SK-N-SH treated with all-trans-retinoic acid at 6 μM for 48 hours (cell line): ENCODE results near the gene PPM1H.
"Not testable (repeated sequence)": the region's sequence is repeated elsewhere in the genome, so short reads cannot be mapped to it uniquely, and the experiment has no call there.

Experiments used
- ARNTL ChIP-seq: fragments of 450-650 bp; formaldehyde crosslinking; IDR thresholded peaks from 2 replicates; pipeline ENCODE4 v1.5.0; 2020; ENCODE audit warnings: low read depth, mild to moderate bottlenecking, moderate library complexity, borderline replicate concordance
- CREB5 ChIP-seq: fragments of 250-450 bp; sonication (Bioruptor Pico); IDR thresholded peaks from 2 replicates; pipeline ENCODE4 v1.5.1; 2020; ENCODE audit warnings: low read depth, mild to moderate bottlenecking, moderate library complexity
- CSRNP3 ChIP-seq: fragments of 250-450 bp; sonication (Bioruptor Pico); IDR thresholded peaks from 2 replicates; pipeline ENCODE4 v1.5.1; 2021; ENCODE audit warnings: mild to moderate bottlenecking, moderate library complexity
- RARB ChIP-seq: fragments of 250-450 bp; sonication (Bioruptor Pico); IDR thresholded peaks from 2 replicates; pipeline ENCODE4 v1.8.0; 2021; ENCODE audit warnings: mild to moderate bottlenecking, moderate library complexity
- SNAI2 ChIP-seq: fragments of 250-450 bp; sonication (Bioruptor Pico); IDR thresholded peaks from 2 replicates; pipeline ENCODE4 v1.5.0; 2020; ENCODE audit warnings: mild to moderate bottlenecking, moderate library complexity
- TOX ChIP-seq: fragments of 250-450 bp; sonication (Bioruptor Pico); IDR thresholded peaks from 2 replicates; pipeline ENCODE4 v1.8.0; 2021; ENCODE audit warnings: mild to moderate bottlenecking, moderate library complexity, borderline replicate concordance
- ZFP3 ChIP-seq: fragments of 250-450 bp; sonication (Bioruptor Pico); IDR thresholded peaks from 2 replicates; pipeline ENCODE4 v1.5.0; 2020; ENCODE audit warnings: mild to moderate bottlenecking, moderate library complexity
- ZFP30 ChIP-seq: fragments of 450-650 bp; formaldehyde crosslinking; IDR thresholded peaks from 2 replicates; pipeline ENCODE4 v1.5.0; 2022; ENCODE audit warnings: mild to moderate bottlenecking, moderate library complexity
- ZNF565 ChIP-seq: fragments of 450-650 bp; formaldehyde crosslinking; conservative IDR thresholded peaks from 2 replicates; pipeline ENCODE4 v1.5.0; 2020; ENCODE audit warnings: low read depth, mild to moderate bottlenecking, moderate library complexity
- ZNF70 ChIP-seq: fragments of 450-650 bp; formaldehyde crosslinking; IDR thresholded peaks from 2 replicates; pipeline ENCODE4 v1.5.0; 2020; ENCODE audit warnings: mild to moderate bottlenecking, moderate library complexity
- TF ChIP-seq, protein P1 (sequence below): fragments of 250-450 bp; sonication (Bioruptor Pico); IDR thresholded peaks from 2 replicates; pipeline ENCODE4 v1.5.0; 2020; ENCODE audit warnings: mild to moderate bottlenecking, moderate library complexity
- TF ChIP-seq, protein P2 (sequence below): fragments of 250-450 bp; sonication (Bioruptor Pico); IDR thresholded peaks from 2 replicates; pipeline ENCODE4 v1.8.0; 2020; ENCODE audit warnings: mild to moderate bottlenecking, moderate library complexity, borderline replicate concordance

DNA sequence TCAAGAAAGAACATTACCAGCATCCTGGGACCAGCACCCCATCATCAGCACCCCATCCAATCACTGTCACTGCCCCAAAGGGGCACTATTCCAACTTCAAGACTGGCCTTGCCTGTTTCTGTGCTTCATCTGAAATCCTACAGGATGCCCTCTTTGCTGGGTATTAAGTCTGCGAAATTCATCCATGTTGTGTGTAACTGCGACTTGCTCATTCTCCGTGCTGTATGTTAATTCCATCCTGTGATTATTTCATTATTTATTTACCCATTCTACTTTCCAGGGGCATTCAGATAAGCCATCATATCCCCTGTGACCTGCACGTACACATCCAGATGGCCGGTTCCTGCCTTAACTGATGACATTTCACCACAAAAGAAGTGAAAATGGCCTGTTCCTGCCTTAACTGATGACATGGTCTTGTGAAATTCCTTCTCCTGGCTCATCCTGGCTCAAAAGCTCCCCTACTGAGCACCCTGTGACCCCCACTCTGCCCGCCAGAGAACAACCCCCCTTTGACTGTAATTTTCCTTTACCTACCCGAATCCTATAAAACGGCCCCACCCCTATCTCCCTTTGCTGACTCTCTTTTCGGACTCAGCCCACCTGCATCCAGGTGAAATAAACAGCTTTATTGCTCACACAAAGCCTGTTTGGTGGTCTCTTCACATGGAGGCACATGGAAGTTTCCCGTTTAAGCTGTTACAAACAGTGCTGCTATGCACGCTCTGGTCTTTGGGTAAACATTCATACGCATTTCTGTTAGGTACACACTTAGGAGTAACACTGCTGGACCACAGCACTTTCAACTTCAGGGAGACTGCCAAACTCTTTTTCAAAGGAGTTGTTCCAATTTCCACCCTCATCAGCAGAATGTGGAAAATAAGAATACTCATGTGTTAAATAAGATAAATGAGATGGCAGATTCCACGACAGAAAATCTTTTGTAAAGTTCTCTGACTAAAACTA lies 205.1 kb downstream of the PPM1H start:
- TF ChIP-seq, protein P1, sequence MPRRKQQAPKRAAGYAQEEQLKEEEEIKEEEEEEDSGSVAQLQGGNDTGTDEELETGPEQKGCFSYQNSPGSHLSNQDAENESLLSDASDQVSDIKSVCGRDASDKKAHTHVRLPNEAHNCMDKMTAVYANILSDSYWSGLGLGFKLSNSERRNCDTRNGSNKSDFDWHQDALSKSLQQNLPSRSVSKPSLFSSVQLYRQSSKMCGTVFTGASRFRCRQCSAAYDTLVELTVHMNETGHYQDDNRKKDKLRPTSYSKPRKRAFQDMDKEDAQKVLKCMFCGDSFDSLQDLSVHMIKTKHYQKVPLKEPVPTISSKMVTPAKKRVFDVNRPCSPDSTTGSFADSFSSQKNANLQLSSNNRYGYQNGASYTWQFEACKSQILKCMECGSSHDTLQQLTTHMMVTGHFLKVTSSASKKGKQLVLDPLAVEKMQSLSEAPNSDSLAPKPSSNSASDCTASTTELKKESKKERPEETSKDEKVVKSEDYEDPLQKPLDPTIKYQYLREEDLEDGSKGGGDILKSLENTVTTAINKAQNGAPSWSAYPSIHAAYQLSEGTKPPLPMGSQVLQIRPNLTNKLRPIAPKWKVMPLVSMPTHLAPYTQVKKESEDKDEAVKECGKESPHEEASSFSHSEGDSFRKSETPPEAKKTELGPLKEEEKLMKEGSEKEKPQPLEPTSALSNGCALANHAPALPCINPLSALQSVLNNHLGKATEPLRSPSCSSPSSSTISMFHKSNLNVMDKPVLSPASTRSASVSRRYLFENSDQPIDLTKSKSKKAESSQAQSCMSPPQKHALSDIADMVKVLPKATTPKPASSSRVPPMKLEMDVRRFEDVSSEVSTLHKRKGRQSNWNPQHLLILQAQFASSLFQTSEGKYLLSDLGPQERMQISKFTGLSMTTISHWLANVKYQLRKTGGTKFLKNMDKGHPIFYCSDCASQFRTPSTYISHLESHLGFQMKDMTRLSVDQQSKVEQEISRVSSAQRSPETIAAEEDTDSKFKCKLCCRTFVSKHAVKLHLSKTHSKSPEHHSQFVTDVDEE (CRISPR knock-in tag), result not testable (repeated sequence)
- not testable (repeated sequence) for TF ChIP-seq RARB (CRISPR knock-in tag); ZFP3 (CRISPR knock-in tag); ARNTL (CRISPR knock-in tag); CSRNP3 (CRISPR knock-in tag); CREB5 (CRISPR knock-in tag); TOX; ZNF565 (CRISPR knock-in tag); SNAI2 (CRISPR knock-in tag); ZFP30; ZNF70 (CRISPR knock-in tag)
- TF ChIP-seq, protein P2, sequence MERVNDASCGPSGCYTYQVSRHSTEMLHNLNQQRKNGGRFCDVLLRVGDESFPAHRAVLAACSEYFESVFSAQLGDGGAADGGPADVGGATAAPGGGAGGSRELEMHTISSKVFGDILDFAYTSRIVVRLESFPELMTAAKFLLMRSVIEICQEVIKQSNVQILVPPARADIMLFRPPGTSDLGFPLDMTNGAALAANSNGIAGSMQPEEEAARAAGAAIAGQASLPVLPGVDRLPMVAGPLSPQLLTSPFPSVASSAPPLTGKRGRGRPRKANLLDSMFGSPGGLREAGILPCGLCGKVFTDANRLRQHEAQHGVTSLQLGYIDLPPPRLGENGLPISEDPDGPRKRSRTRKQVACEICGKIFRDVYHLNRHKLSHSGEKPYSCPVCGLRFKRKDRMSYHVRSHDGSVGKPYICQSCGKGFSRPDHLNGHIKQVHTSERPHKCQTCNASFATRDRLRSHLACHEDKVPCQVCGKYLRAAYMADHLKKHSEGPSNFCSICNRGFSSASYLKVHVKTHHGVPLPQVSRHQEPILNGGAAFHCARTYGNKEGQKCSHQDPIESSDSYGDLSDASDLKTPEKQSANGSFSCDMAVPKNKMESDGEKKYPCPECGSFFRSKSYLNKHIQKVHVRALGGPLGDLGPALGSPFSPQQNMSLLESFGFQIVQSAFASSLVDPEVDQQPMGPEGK (CRISPR knock-in tag), result not testable (repeated sequence)
